ENCODE data around the gene TMEM132C. TPM values are rescaled to one million over a fixed set of nuclear protein-coding genes. Genes with fewer than 3 reads are reported as not detected.
A peak's percentile ranks its signal among the peaks of the same experiment; 100 is the strongest.

TMEM132C gene
- total and polyA plus RNA-seq, 2 of the 8 experiments (the other 6 are each of a cell fraction or from before 2014, with no cell fraction given) = 0.23 to 0.76 TPM

DNA sequence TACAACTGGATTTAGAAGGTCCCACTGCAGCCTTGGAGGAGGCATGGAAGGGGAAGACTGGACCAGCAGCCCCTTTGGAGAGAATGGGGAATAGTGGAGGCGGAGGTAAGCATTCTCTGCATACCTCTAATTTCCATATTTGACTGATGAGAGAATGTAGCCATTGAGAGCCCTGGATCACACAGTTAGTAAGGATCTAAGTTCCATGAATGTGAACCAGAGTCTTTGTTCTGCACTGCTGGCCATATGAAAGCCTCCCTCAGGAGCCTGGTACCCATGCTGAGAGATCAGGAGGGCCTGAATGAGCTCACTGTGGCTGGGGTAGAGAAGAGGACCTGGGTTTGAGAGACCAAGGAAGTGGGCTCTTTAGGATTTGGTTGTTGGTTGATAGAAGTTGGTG is 192.1 kb downstream of the TMEM132C start (continued):
- TF ChIP-seq HDAC2 (IDR thresholded peaks at IDR 0.05; ENCODE audit: borderline replicate concordance in 1 of 2, low read depth in 2 of 2, low read length in 2 of 2) = peak in 1 of 2 experiments; percentile 80; a peak in 1 of 4 replicates
- no peak for TF ChIP-seq EGR1 (IDR thresholded peaks at IDR 0.05; ENCODE audit: borderline replicate concordance, low read depth, low read length)
- no peak for TF ChIP-seq SRF (IDR thresholded peaks at IDR 0.05; ENCODE audit: low read depth, low read length)
- TF ChIP-seq SIN3A (conservative IDR thresholded peaks at IDR 0.05 in 1 of 2, IDR thresholded peaks at IDR 0.05 in 1 of 2; ENCODE audit: low read depth in 1 of 2, low read length in 2 of 2) = no peak
- TF ChIP-seq TAF7 (optimal IDR thresholded peaks at IDR 0.05; ENCODE audit: borderline replicate concordance, low read depth, low read length) = no peak
- TF ChIP-seq EZH2 (IDR thresholded peaks at IDR 0.05; ENCODE audit: low read depth, low read length, severe bottlenecking) = no peak
- TF ChIP-seq SP4 (IDR thresholded peaks at IDR 0.05; ENCODE audit: low read length) = no peak
- TF ChIP-seq JUND (IDR thresholded peaks at IDR 0.05; ENCODE audit: low read length) = no peak
- no peak for TF ChIP-seq SIX5 (IDR thresholded peaks at IDR 0.05; ENCODE audit: low read depth, low read length)
- TF ChIP-seq EP300 (IDR thresholded peaks at IDR 0.05; ENCODE audit: borderline replicate concordance in 1 of 2, low read depth in 2 of 2, low read length in 2 of 2) = peak in 1 of 2 experiments; percentile 68; a peak in 1 of 3 replicates
- 0 out of 2 replicates have a peak, but pooled peaks have one; percentile 42 for TF ChIP-seq POU5F1 (IDR thresholded peaks at IDR 0.05; ENCODE audit: low read depth, low read length)
- TF ChIP-seq CREB1 (IDR thresholded peaks at IDR 0.05) = no peak
- no peak for TF ChIP-seq CBX5 (IDR thresholded peaks at IDR 0.05; ENCODE audit: low read depth, low read length)
- TF ChIP-seq SIRT6 (IDR thresholded peaks at IDR 0.05; ENCODE audit: low read length) = no peak
- no peak for TF ChIP-seq PHF8 (conservative IDR thresholded peaks at IDR 0.05; ENCODE audit: low read depth, low read length)
- TF ChIP-seq YY1 (IDR thresholded peaks at IDR 0.05; ENCODE audit: low read depth, low read length) = 0 out of 2 replicates have a peak, but pooled peaks have one; percentile 19
- TF ChIP-seq, protein P1, sequence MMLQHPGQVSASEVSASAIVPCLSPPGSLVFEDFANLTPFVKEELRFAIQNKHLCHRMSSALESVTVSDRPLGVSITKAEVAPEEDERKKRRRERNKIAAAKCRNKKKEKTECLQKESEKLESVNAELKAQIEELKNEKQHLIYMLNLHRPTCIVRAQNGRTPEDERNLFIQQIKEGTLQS (IDR thresholded peaks at IDR 0.05; ENCODE audit: insufficient read depth, low read depth, low read length) = no peak
- no peak for TF ChIP-seq RBBP5 (IDR thresholded peaks at IDR 0.05; ENCODE audit: borderline replicate concordance, low read depth, low read length)
- TF ChIP-seq ATF2 (IDR thresholded peaks at IDR 0.05; ENCODE audit: low read length) = 0 out of 2 replicates have a peak, but pooled peaks have one; percentile 66
- TF ChIP-seq, protein P2, sequence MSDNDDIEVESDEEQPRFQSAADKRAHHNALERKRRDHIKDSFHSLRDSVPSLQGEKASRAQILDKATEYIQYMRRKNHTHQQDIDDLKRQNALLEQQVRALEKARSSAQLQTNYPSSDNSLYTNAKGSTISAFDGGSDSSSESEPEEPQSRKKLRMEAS (IDR thresholded peaks at IDR 0.05) = no peak
- no peak for TF ChIP-seq RAD21 (IDR thresholded peaks at IDR 0.05 in 1 of 2, conservative IDR thresholded peaks at IDR 0.05 in 1 of 2; ENCODE audit: low read depth in 2 of 2, low read length in 2 of 2)
- no peak for TF ChIP-seq POLR2A (IDR thresholded peaks at IDR 0.05; ENCODE audit: control extremely low read depth in 1 of 2, low read depth in 2 of 2, low read length in 2 of 2)
- TF ChIP-seq HDAC6 (IDR thresholded peaks at IDR 0.05; ENCODE audit: low read depth, low read length) = no peak
